Neural cell (in vitro differentiated cells): Measurements from ENCODE around the gene TMEM170B. TPM values are rescaled to one million over a fixed set of nuclear protein-coding genes. Genes with fewer than 3 reads are reported as not detected.

Experiments
- H2AFZ ChIP-seq: fragments of 200-600, 300-800 bp; sonication (generic), shearing (Covaris generic); 2 replicates; pipeline ENCODE4 v1.6.0; 2014; ENCODE audit warnings: low read depth, mild to moderate bottlenecking, antibody characterized with exemption, low read length, moderate library complexity
- H3F3A ChIP-seq: fragments of 200-600 bp; shearing (Covaris generic); 2 replicates; pipeline ENCODE4 v1.6.1; 2016; ENCODE audit warnings: mild to moderate bottlenecking, moderate library complexity, mixed read lengths, antibody characterized with exemption, low read length; ENCODE audit not compliant: insufficient read depth, poor library complexity, severe bottlenecking
- H3K27ac ChIP-seq: fragments of 200-600, 300-800 bp; sonication (generic), shearing (Covaris generic); 2 replicates; pipeline ENCODE4 v1.5.1; 2014; ENCODE audit warnings: mild to moderate bottlenecking, low read length, moderate library complexity
- H3K27me3 ChIP-seq: fragments of 300-800, 200-600 bp; sonication (generic), shearing (Covaris generic); 2 replicates; pipeline ENCODE4 v1.6.0; 2014; ENCODE audit warnings: mild to moderate bottlenecking, low read depth, low read length, moderate library complexity; ENCODE audit not compliant: insufficient read depth
- H3K36me3 ChIP-seq: fragments of 300-800, 200-600 bp; sonication (generic), shearing (Covaris generic); 2 replicates; pipeline ENCODE4 v1.5.1; 2014; ENCODE audit warnings: mild to moderate bottlenecking, antibody characterized with exemption, low read length, moderate library complexity; ENCODE audit not compliant: insufficient read depth
- H3K4me2 ChIP-seq: fragments of 300-800, 200-600 bp; sonication (generic), shearing (Covaris generic); 2 replicates; pipeline ENCODE4 v1.6.0; 2014; ENCODE audit warnings: mild to moderate bottlenecking, low read length
- H3K4me3 ChIP-seq: fragments of 300-800, 200-600 bp; sonication (generic), shearing (Covaris generic); 2 replicates; pipeline ENCODE4 v1.5.1; 2014; ENCODE audit warnings: mild to moderate bottlenecking, low read length, moderate library complexity
- H3K79me2 ChIP-seq: fragments of 200-600 bp; shearing (Covaris generic); replicated peaks from 2 replicates; pipeline ENCODE4 v1.6.0; 2014; ENCODE audit warnings: mild to moderate bottlenecking, low read length, moderate library complexity; ENCODE audit not compliant: insufficient read depth
- H3K9ac ChIP-seq: fragments of 300-800, 200-600 bp; sonication (generic), shearing (Covaris generic); 2 replicates; pipeline ENCODE4 v1.6.1; 2016; ENCODE audit warnings: mild to moderate bottlenecking, low read length, mixed read lengths
- H3K9me2 ChIP-seq: fragments of 200-600 bp; shearing (Covaris generic); 2 replicates; pipeline ENCODE4 v1.6.1; 2016; ENCODE audit warnings: mild to moderate bottlenecking, low read length, mixed read lengths; ENCODE audit not compliant: insufficient read depth
- H3K9me3 ChIP-seq: fragments of 200-600, 300-800 bp; sonication (generic), shearing (Covaris generic); 2 replicates; pipeline ENCODE4 v1.6.1; 2016; ENCODE audit warnings: mild to moderate bottlenecking, mixed run types, low read length, moderate library complexity, mixed read lengths
- H4K20me1 ChIP-seq: fragments of 200-600 bp; shearing (Covaris generic); 2 replicates; pipeline ENCODE4 v1.6.1; 2016; ENCODE audit warnings: mild to moderate bottlenecking, mixed run types; ENCODE audit not compliant: insufficient read depth
- EP300 ChIP-seq: fragments of 450-650 bp; conservative IDR thresholded peaks from 2 replicates; pipeline ENCODE4 v1.6.1; 2014; ENCODE audit warnings: antibody characterized with exemption, mild to moderate bottlenecking, moderate library complexity; ENCODE audit not compliant: poor library complexity, severe bottlenecking
- EZH2 ChIP-seq: fragments of 200-600, 300-800 bp; shearing (Covaris generic), sonication (generic); IDR thresholded peaks from 2 replicates; pipeline ENCODE4 v1.6.1; 2014; ENCODE audit warnings: antibody characterized with exemption, low read length, borderline replicate concordance, mild to moderate bottlenecking; ENCODE audit not compliant: insufficient read depth, poor library complexity, severe bottlenecking
- MXI1 ChIP-seq: fragments of 450-650 bp; conservative IDR thresholded peaks from 2 replicates; pipeline ENCODE4 v1.6.1; 2014; ENCODE audit warnings: antibody characterized with exemption, mild to moderate bottlenecking; ENCODE audit not compliant: poor library complexity, severe bottlenecking
- POLR2AphosphoS5 ChIP-seq: IDR thresholded peaks from 2 replicates; pipeline ENCODE4 v1.6.1; 2012
- RAD21 ChIP-seq: fragments of 450-650 bp; conservative IDR thresholded peaks from 2 replicates; pipeline ENCODE4 v1.6.1; 2014; ENCODE audit warnings: antibody characterized with exemption, mild to moderate bottlenecking, moderate library complexity
- SMC3 ChIP-seq: fragments of 450-650 bp; conservative IDR thresholded peaks from 2 replicates; pipeline ENCODE4 v1.6.1; 2014; ENCODE audit warnings: antibody characterized with exemption, mild to moderate bottlenecking, moderate library complexity; ENCODE audit not compliant: poor library complexity
- TAF1 ChIP-seq: IDR thresholded peaks from 2 replicates; pipeline ENCODE4 v1.6.1; 2012; ENCODE audit warnings: low read depth
- polyA plus RNA-seq: library from polyadenylated mRNA; depleted of rRNA; stranded (reverse); fragments of >200 nt; gene quantifications from 2 replicates; pipeline ENCODE4 v1.2.3, GENCODE V29; 2014
- TF ChIP-seq, protein P1 (sequence below): fragments of 450-650 bp; IDR thresholded peaks from 2 replicates; pipeline ENCODE4 v1.5.1; 2014; ENCODE audit warnings: antibody characterized with exemption, mild to moderate bottlenecking, moderate library complexity; ENCODE audit not compliant: poor library complexity, severe bottlenecking
- TF ChIP-seq, protein P2 (sequence below): IDR thresholded peaks from 2 replicates; pipeline ENCODE4 v1.6.1; 2012; ENCODE audit warnings: borderline replicate concordance

The TMEM170B gene
- polyA plus RNA-seq, 1 donor from 2014 or later: 29.1 TPM

DNA sequence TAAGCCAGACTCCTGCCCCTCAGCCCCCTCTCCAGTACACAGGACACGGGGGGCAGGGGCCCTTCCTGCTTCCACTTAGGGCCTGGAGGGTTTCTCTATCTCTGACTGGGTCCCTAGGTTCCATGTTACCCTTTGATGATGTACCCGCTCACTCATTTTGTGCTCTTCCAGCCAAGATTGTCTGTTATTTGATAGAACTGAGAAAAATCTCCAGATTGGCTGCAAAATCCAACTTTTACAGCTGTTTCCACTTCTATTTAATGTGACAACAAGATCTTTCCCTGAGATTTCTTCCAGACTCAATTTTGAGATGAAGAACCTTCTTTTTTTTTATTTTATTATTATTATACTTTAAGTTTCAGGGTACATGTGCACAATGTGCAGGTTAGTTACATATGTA lies 85.7 kb downstream of the TMEM170B start:
- Histone ChIP-seq H3K9me3 (no peaks in the 10 kb centered on the region), H3K4me3 (no peak overlapping the region), H4K20me1 (no peaks in the 10 kb centered on the region), H3K9me2 (no peaks in the 10 kb centered on the region), H3K27me3 (no peaks in the 10 kb centered on the region), H3K79me2 (no peaks in the 10 kb centered on the region), H3K9ac (no peak overlapping the region), H3K4me2 (no peak overlapping the region), H3F3A (no peaks in the 10 kb centered on the region), H3K27ac (no peak overlapping the region), H3K36me3 (no peaks in the 10 kb centered on the region), H2AFZ (no peak overlapping the region)
- TF ChIP-seq TAF1 (no peak), MXI1 (no peak), EP300 (no peak), EZH2 (no peak), RAD21 (no peak), SMC3 (no peak), POLR2AphosphoS5 (no peak)
- TF ChIP-seq, protein P1, sequence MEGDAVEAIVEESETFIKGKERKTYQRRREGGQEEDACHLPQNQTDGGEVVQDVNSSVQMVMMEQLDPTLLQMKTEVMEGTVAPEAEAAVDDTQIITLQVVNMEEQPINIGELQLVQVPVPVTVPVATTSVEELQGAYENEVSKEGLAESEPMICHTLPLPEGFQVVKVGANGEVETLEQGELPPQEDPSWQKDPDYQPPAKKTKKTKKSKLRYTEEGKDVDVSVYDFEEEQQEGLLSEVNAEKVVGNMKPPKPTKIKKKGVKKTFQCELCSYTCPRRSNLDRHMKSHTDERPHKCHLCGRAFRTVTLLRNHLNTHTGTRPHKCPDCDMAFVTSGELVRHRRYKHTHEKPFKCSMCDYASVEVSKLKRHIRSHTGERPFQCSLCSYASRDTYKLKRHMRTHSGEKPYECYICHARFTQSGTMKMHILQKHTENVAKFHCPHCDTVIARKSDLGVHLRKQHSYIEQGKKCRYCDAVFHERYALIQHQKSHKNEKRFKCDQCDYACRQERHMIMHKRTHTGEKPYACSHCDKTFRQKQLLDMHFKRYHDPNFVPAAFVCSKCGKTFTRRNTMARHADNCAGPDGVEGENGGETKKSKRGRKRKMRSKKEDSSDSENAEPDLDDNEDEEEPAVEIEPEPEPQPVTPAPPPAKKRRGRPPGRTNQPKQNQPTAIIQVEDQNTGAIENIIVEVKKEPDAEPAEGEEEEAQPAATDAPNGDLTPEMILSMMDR: no peak
- TF ChIP-seq, protein P2, sequence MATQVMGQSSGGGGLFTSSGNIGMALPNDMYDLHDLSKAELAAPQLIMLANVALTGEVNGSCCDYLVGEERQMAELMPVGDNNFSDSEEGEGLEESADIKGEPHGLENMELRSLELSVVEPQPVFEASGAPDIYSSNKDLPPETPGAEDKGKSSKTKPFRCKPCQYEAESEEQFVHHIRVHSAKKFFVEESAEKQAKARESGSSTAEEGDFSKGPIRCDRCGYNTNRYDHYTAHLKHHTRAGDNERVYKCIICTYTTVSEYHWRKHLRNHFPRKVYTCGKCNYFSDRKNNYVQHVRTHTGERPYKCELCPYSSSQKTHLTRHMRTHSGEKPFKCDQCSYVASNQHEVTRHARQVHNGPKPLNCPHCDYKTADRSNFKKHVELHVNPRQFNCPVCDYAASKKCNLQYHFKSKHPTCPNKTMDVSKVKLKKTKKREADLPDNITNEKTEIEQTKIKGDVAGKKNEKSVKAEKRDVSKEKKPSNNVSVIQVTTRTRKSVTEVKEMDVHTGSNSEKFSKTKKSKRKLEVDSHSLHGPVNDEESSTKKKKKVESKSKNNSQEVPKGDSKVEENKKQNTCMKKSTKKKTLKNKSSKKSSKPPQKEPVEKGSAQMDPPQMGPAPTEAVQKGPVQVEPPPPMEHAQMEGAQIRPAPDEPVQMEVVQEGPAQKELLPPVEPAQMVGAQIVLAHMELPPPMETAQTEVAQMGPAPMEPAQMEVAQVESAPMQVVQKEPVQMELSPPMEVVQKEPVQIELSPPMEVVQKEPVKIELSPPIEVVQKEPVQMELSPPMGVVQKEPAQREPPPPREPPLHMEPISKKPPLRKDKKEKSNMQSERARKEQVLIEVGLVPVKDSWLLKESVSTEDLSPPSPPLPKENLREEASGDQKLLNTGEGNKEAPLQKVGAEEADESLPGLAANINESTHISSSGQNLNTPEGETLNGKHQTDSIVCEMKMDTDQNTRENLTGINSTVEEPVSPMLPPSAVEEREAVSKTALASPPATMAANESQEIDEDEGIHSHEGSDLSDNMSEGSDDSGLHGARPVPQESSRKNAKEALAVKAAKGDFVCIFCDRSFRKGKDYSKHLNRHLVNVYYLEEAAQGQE: no peak

DNA sequence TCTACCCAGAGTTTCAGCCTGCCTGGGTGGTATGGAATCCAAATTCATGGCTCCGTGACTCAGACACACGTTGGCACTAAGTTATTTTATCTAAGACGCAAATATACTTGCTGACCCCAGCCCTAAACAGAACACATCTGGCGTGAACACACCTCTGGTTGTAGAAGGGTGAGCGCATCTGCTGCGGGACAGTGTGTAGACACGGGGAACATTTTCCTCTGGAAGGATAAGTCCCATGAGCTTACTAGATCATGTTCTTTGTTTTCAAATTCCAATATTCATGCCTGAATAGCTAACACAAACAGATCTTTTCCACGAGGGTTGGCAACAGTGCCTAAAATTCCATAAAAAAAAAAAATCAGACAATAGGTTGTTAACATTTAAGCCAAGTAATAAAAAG lies 87.8 kb downstream of the TMEM170B start:
- no peaks in the 10 kb centered on the region for H3K9me3 ChIP-seq
- TF ChIP-seq TAF1 (no peak), SMC3 (no peak), MXI1 (no peak), RAD21 (no peak)
- TF ChIP-seq, protein P2: no peak
- H3K9ac ChIP-seq: no peak overlapping the region
- no peaks in the 10 kb centered on the region for H4K20me1 ChIP-seq
- H3K27ac ChIP-seq: no peak overlapping the region
- no peak overlapping the region for H2AFZ ChIP-seq
- H3K4me3 ChIP-seq: no peak overlapping the region
- no peaks in the 10 kb centered on the region for H3K27me3 ChIP-seq
- H3F3A ChIP-seq: no peaks in the 10 kb centered on the region
- H3K4me2 ChIP-seq: no peak overlapping the region
- H3K9me2 ChIP-seq: no peaks in the 10 kb centered on the region
- H3K36me3 ChIP-seq: no peaks in the 10 kb centered on the region
- H3K79me2 ChIP-seq: no peaks in the 10 kb centered on the region
